WTC11 (cell line): ENCODE results near the gene RPL35. TPM values are rescaled to one million over a fixed set of nuclear protein-coding genes. Genes with fewer than 3 reads are reported as not detected.

ENCODE experiments used
- ATAC-seq: fragments of 200-7000 bp; cut with Tn5 transposase; 2 replicates; pipeline ENCODE4 v1.10.0; 2021; ENCODE audit warnings: mild to moderate bottlenecking, moderate library complexity
- CTCF ChIA-PET: fragments of 300-600 bp; sonication (Branson Sonifier 250); formaldehyde crosslinking; loops from one replicate; lab custom pipeline; 2021; ENCODE audit warnings: antibody characterized with exemption; lab: Charles Lee
- POLR2A ChIA-PET: fragments of 350-600 bp; sonication (Branson Sonifier 250); formaldehyde crosslinking; loops from one replicate; lab custom pipeline; 2021; ENCODE audit warnings: antibody characterized with exemption; lab: Charles Lee
- DNase-seq: peaks from one replicate; pipeline ENCODE4 v3.0.0; 2021; ENCODE audit warnings: low spot score
- H3K27ac Mint-ChIP-seq: 2 replicates; pipeline ENCODE4 v1.8.0; 2021; ENCODE audit warnings: mixed read lengths
- H3K27me3 Mint-ChIP-seq: 2 replicates; pipeline ENCODE4 v1.8.0; 2021; ENCODE audit warnings: low read depth, mild to moderate bottlenecking, moderate library complexity, mixed read lengths
- H3K36me3 Mint-ChIP-seq: 2 replicates; pipeline ENCODE4 v1.8.0; 2021; ENCODE audit warnings: mixed read lengths
- H3K4me1 Mint-ChIP-seq: 2 replicates; pipeline ENCODE4 v1.8.0; 2022; ENCODE audit warnings: mixed read lengths
- H3K4me3 Mint-ChIP-seq: 2 replicates; pipeline ENCODE4 v1.8.0; 2021; ENCODE audit warnings: mild to moderate bottlenecking, moderate library complexity, mixed read lengths
- H3K9me3 Mint-ChIP-seq: 2 replicates; pipeline ENCODE4 v1.8.0; 2021; ENCODE audit warnings: mixed read lengths
- CREB1 ChIP-seq: sonication (generic); formaldehyde crosslinking; IDR thresholded peaks from 2 replicates; pipeline ENCODE4 v1.8.0; 2023; ENCODE audit warnings: mild to moderate bottlenecking, missing genetic modification reagents
- FOXP1 ChIP-seq: sonication (generic); formaldehyde crosslinking; IDR thresholded peaks from 2 replicates; pipeline ENCODE4 v1.8.0; 2022; ENCODE audit warnings: missing genetic modification reagents, mild to moderate bottlenecking, moderate library complexity, borderline replicate concordance
- GABPB1 ChIP-seq: sonication (generic); formaldehyde crosslinking; IDR thresholded peaks from 2 replicates; pipeline ENCODE4 v1.8.1; 2023; ENCODE audit warnings: mild to moderate bottlenecking, missing genetic modification reagents
- JAZF1 ChIP-seq: fragments of 250-450 bp; sonication (Bioruptor Pico); IDR thresholded peaks from 2 replicates; pipeline ENCODE4 v1.9.0; 2021; ENCODE audit warnings: moderate library complexity, mild to moderate bottlenecking, inconsistent platforms
- OVOL2 ChIP-seq: fragments of 250-450 bp; sonication (Bioruptor Pico); IDR thresholded peaks from 2 replicates; pipeline ENCODE4 v1.9.0; 2021; ENCODE audit warnings: mild to moderate bottlenecking, borderline replicate concordance
- PRRX2 ChIP-seq: fragments of 250-450 bp; sonication (Bioruptor Pico); IDR thresholded peaks from 2 replicates; pipeline ENCODE4 v1.8.0; 2021; ENCODE audit warnings: mild to moderate bottlenecking
- SP1 ChIP-seq: sonication (generic); formaldehyde crosslinking; conservative IDR thresholded peaks from 2 replicates; pipeline ENCODE4 v1.8.1; 2022; ENCODE audit warnings: missing genetic modification reagents
- TEAD4 ChIP-seq: sonication (generic); formaldehyde crosslinking; IDR thresholded peaks from 2 replicates; pipeline ENCODE4 v1.8.0; 2022; ENCODE audit warnings: mild to moderate bottlenecking, missing genetic modification reagents
- TP53 ChIP-seq: sonication (generic); formaldehyde crosslinking; IDR thresholded peaks from 2 replicates; pipeline ENCODE4 v1.8.1; 2023; ENCODE audit warnings: mild to moderate bottlenecking, missing genetic modification reagents
- ZNF219 ChIP-seq: sonication (generic); formaldehyde crosslinking; IDR thresholded peaks from 2 replicates; pipeline ENCODE4 v1.8.0; 2023; ENCODE audit warnings: missing genetic modification reagents, mild to moderate bottlenecking, borderline replicate concordance
- ZNF423 ChIP-seq: fragments of 250-450 bp; sonication (Bioruptor Pico); IDR thresholded peaks from 2 replicates; pipeline ENCODE4 v2.1.2; 2022; ENCODE audit warnings: mild to moderate bottlenecking, moderate library complexity
- total RNA-seq: library from RNA; stranded (reverse); gene quantifications from 3 replicates; pipeline ENCODE4 v1.2.3, GENCODE V29; 2021
- TF ChIP-seq, protein P1 (sequence below): sonication (generic); formaldehyde crosslinking; IDR thresholded peaks from 2 replicates; pipeline ENCODE4 v1.8.0; 2023; ENCODE audit warnings: mild to moderate bottlenecking, missing genetic modification reagents
- TF ChIP-seq, protein P2 (sequence below): sonication (generic); formaldehyde crosslinking; IDR thresholded peaks from 2 replicates; pipeline ENCODE4 v1.8.1; 2022; ENCODE audit warnings: mild to moderate bottlenecking, moderate library complexity, missing genetic modification reagents
- TF ChIP-seq, protein P3 (sequence below): sonication (generic); formaldehyde crosslinking; IDR thresholded peaks from 2 replicates; pipeline ENCODE4 v1.8.1; 2022; ENCODE audit warnings: missing genetic modification reagents, borderline replicate concordance
- TF ChIP-seq, protein P4 (sequence below): fragments of 200-600 bp; IDR thresholded peaks from 2 replicates; pipeline ENCODE4 v1.8.0; 2022; ENCODE audit warnings: antibody characterized with exemption
- TF ChIP-seq, protein P5 (sequence below): sonication (generic); formaldehyde crosslinking; IDR thresholded peaks from 2 replicates; pipeline ENCODE4 v1.8.1; 2022; ENCODE audit warnings: low read depth, mild to moderate bottlenecking, moderate library complexity, missing genetic modification reagents, borderline replicate concordance
- TF ChIP-seq, protein P6 (sequence below): sonication (generic); formaldehyde crosslinking; IDR thresholded peaks from 2 replicates; pipeline ENCODE4 v1.8.1; 2023; ENCODE audit warnings: mild to moderate bottlenecking, missing genetic modification reagents, moderate library complexity
- TF ChIP-seq, protein P7 (sequence below): fragments of 250-450 bp; sonication (Bioruptor Pico); IDR thresholded peaks from 2 replicates; pipeline ENCODE4 v1.9.0; 2021; ENCODE audit warnings: mild to moderate bottlenecking
- TF ChIP-seq, protein P8 (sequence below): sonication (generic); formaldehyde crosslinking; IDR thresholded peaks from 2 replicates; pipeline ENCODE4 v1.8.0; 2023; ENCODE audit warnings: missing genetic modification reagents

The RPL35 gene
- total RNA-seq, 1 experiment from 2014 or later: 1,710 TPM

DNA sequence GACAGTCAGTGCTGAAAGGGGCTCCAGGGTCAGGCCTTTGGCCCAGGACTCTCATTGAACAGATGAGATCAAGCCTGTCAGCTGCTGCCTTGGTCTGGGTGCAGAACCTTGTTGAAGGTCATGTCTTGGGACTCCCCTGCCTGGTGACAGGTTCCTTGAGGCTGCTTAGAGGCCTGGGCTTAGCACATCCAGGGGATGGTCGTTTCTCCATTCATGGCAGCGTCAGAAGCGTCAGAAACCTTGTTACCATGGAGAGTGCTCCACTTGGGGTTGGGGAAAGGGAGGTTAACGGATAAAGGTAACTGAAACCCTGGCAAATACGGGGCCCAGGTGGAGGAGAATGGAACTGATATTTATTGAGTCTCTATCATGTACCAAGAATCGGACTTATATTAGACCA, 9.0 kb upstream of the RPL35 start:
- Mint-ChIP-seq H3K9me3 (no peaks in the 10 kb centered on the region), H3K27me3 (no peaks in the 10 kb centered on the region), H3K4me1 (peaks cover 41% of the 10 kb centered on the region), H3K4me3 (peak overlapping the region; percentile 91), H3K27ac (peak overlapping the region; percentile 82), H3K36me3 (peaks cover 22% of the 10 kb centered on the region)
- ChIA-PET CTCF (interaction anchor here (0.9 to 1.4 kb wide), 5 partner anchors 8 to 93 kb away, joined by 3 to 4 read pairs (median 3); partner anchors contain the start of genes ARPC5L and OLFML2A), POLR2A (interaction anchor here (1.4 kb wide), 1 partner anchor 370 kb away, joined by 4 read pairs; the partner anchor contains the start of gene HSPA5)
- no peak for ATAC-seq
- TF ChIP-seq, protein P1, sequence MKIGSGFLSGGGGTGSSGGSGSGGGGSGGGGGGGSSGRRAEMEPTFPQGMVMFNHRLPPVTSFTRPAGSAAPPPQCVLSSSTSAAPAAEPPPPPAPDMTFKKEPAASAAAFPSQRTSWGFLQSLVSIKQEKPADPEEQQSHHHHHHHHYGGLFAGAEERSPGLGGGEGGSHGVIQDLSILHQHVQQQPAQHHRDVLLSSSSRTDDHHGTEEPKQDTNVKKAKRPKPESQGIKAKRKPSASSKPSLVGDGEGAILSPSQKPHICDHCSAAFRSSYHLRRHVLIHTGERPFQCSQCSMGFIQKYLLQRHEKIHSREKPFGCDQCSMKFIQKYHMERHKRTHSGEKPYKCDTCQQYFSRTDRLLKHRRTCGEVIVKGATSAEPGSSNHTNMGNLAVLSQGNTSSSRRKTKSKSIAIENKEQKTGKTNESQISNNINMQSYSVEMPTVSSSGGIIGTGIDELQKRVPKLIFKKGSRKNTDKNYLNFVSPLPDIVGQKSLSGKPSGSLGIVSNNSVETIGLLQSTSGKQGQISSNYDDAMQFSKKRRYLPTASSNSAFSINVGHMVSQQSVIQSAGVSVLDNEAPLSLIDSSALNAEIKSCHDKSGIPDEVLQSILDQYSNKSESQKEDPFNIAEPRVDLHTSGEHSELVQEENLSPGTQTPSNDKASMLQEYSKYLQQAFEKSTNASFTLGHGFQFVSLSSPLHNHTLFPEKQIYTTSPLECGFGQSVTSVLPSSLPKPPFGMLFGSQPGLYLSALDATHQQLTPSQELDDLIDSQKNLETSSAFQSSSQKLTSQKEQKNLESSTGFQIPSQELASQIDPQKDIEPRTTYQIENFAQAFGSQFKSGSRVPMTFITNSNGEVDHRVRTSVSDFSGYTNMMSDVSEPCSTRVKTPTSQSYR (CRISPR knock-in tag): no peak
- TF ChIP-seq OVOL2 (CRISPR knock-in tag): no peak
- TF ChIP-seq ZNF423: no peak
- no peak for TF ChIP-seq TP53 (CRISPR knock-in tag)
- TF ChIP-seq, protein P2, sequence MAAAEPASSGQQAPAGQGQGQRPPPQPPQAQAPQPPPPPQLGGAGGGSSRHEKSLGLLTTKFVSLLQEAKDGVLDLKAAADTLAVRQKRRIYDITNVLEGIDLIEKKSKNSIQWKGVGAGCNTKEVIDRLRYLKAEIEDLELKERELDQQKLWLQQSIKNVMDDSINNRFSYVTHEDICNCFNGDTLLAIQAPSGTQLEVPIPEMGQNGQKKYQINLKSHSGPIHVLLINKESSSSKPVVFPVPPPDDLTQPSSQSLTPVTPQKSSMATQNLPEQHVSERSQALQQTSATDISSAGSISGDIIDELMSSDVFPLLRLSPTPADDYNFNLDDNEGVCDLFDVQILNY: no peak
- TF ChIP-seq, protein P3, sequence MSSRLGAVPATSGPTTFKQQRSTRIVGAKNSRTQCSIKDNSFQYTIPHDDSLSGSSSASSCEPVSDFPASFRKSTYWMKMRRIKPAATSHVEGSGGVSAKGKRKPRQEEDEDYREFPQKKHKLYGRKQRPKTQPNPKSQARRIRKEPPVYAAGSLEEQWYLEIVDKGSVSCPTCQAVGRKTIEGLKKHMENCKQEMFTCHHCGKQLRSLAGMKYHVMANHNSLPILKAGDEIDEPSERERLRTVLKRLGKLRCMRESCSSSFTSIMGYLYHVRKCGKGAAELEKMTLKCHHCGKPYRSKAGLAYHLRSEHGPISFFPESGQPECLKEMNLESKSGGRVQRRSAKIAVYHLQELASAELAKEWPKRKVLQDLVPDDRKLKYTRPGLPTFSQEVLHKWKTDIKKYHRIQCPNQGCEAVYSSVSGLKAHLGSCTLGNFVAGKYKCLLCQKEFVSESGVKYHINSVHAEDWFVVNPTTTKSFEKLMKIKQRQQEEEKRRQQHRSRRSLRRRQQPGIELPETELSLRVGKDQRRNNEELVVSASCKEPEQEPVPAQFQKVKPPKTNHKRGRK: no peak
- TF ChIP-seq PRRX2 (CRISPR knock-in tag): no peak
- TF ChIP-seq SP1 (CRISPR knock-in tag): no peak
- TF ChIP-seq CREB1: no peak
- TF ChIP-seq, protein P4, sequence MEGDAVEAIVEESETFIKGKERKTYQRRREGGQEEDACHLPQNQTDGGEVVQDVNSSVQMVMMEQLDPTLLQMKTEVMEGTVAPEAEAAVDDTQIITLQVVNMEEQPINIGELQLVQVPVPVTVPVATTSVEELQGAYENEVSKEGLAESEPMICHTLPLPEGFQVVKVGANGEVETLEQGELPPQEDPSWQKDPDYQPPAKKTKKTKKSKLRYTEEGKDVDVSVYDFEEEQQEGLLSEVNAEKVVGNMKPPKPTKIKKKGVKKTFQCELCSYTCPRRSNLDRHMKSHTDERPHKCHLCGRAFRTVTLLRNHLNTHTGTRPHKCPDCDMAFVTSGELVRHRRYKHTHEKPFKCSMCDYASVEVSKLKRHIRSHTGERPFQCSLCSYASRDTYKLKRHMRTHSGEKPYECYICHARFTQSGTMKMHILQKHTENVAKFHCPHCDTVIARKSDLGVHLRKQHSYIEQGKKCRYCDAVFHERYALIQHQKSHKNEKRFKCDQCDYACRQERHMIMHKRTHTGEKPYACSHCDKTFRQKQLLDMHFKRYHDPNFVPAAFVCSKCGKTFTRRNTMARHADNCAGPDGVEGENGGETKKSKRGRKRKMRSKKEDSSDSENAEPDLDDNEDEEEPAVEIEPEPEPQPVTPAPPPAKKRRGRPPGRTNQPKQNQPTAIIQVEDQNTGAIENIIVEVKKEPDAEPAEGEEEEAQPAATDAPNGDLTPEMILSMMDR: no peak
- TF ChIP-seq JAZF1 (CRISPR knock-in tag): no peak
- TF ChIP-seq ZNF219 (CRISPR knock-in tag): no peak
- TF ChIP-seq, protein P5, sequence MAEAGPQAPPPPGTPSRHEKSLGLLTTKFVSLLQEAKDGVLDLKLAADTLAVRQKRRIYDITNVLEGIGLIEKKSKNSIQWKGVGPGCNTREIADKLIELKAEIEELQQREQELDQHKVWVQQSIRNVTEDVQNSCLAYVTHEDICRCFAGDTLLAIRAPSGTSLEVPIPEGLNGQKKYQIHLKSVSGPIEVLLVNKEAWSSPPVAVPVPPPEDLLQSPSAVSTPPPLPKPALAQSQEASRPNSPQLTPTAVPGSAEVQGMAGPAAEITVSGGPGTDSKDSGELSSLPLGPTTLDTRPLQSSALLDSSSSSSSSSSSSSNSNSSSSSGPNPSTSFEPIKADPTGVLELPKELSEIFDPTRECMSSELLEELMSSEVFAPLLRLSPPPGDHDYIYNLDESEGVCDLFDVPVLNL (CRISPR knock-in tag): no peak
- no peak for DNase-seq

DNA sequence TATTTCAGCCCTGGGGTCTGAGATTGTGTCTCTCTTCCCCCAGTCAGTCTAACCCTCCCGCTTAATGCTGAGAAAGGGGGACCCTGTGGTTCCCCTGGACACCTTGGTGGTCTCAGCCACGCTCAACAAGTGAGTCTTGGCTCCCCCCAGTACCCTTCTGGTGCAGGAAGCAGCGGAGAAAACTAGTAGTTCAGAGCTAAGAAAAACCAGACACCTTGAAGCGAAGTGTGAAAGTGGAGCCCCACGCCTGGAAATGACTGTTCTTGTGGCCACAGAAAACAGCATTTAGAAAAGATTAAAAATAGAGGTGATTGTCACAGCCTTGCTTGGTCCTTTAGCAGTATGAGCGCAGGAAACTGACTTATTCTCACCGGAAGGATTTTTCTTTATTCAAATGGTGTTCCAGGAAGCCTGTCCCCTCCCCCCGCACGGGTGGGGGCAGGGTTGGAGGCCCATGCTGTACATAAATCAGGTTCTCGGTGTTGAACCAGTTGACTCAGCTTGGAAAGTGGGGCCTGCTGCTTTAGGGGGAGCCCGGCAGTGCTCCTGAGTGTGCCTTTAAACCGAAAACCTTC, 8.3 kb upstream of the RPL35 start:
- no peaks in the 10 kb centered on the region for H3K27me3 Mint-ChIP-seq
- POLR2A ChIA-PET: interaction anchor here (1.4 to 1.5 kb wide), 2 partner anchors 16 to 371 kb away, joined by 4 read pairs; partner anchors contain the start of gene HSPA5
- TF ChIP-seq FOXP1 (CRISPR knock-in tag): no peak
- TF ChIP-seq, protein P6, sequence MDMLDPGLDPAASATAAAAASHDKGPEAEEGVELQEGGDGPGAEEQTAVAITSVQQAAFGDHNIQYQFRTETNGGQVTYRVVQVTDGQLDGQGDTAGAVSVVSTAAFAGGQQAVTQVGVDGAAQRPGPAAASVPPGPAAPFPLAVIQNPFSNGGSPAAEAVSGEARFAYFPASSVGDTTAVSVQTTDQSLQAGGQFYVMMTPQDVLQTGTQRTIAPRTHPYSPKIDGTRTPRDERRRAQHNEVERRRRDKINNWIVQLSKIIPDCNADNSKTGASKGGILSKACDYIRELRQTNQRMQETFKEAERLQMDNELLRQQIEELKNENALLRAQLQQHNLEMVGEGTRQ (CRISPR knock-in tag): no peak
- TF ChIP-seq, protein P4: no peak
- TF ChIP-seq, protein P7, sequence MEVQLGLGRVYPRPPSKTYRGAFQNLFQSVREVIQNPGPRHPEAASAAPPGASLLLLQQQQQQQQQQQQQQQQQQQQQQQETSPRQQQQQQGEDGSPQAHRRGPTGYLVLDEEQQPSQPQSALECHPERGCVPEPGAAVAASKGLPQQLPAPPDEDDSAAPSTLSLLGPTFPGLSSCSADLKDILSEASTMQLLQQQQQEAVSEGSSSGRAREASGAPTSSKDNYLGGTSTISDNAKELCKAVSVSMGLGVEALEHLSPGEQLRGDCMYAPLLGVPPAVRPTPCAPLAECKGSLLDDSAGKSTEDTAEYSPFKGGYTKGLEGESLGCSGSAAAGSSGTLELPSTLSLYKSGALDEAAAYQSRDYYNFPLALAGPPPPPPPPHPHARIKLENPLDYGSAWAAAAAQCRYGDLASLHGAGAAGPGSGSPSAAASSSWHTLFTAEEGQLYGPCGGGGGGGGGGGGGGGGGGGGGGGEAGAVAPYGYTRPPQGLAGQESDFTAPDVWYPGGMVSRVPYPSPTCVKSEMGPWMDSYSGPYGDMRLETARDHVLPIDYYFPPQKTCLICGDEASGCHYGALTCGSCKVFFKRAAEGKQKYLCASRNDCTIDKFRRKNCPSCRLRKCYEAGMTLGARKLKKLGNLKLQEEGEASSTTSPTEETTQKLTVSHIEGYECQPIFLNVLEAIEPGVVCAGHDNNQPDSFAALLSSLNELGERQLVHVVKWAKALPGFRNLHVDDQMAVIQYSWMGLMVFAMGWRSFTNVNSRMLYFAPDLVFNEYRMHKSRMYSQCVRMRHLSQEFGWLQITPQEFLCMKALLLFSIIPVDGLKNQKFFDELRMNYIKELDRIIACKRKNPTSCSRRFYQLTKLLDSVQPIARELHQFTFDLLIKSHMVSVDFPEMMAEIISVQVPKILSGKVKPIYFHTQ (CRISPR knock-in tag): no peak
- no peak for TF ChIP-seq GABPB1 (CRISPR knock-in tag)
- TF ChIP-seq TEAD4 (CRISPR knock-in tag): no peak
- TF ChIP-seq, protein P8, sequence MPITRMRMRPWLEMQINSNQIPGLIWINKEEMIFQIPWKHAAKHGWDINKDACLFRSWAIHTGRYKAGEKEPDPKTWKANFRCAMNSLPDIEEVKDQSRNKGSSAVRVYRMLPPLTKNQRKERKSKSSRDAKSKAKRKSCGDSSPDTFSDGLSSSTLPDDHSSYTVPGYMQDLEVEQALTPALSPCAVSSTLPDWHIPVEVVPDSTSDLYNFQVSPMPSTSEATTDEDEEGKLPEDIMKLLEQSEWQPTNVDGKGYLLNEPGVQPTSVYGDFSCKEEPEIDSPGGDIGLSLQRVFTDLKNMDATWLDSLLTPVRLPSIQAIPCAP (CRISPR knock-in tag): no peak

More for the DNA sequence above, 8.3 kb upstream of the RPL35 start:
- Mint-ChIP-seq H3K27ac (peak overlapping the region; percentile 82; the same call in 1 of the 2 replicates), H3K4me1 (peaks cover 41% of the 10 kb centered on the region), H3K4me3 (peak overlapping the region; percentile 91), H3K9me3 (no peaks in the 10 kb centered on the region), H3K36me3 (peaks cover 16% of the 10 kb centered on the region)
- no peak for DNase-seq
- CTCF ChIA-PET: interaction anchor here (1.3 to 1.4 kb wide), 2 partner anchors 17 to 93 kb away, joined by 4 read pairs; partner anchors contain the start of genes OLFML2A and WDR38
- no peak for ATAC-seq
